CD4-positive, alpha-beta T cell treated with Interleukin-21 for 1 hour (primary cell): ENCODE results near the gene PCIF1.

ENCODE experiments used
- DNase-seq: peaks from one replicate; pipeline ENCODE4 v3.0.0-alpha.2; 2020

The PCIF1 gene

GRCh38 chr20:45997187-45997586, 62.7 kb downstream of the PCIF1 start:
- no peak for DNase-seq
